ENCODE results near the gene UCHL5. TPM values are rescaled to one million over a fixed set of nuclear protein-coding genes. Genes with fewer than 3 reads are reported as not detected.

UCHL5 gene
- total and polyA plus RNA-seq, 2 of the 13 experiments (the other 11 are each of a cell fraction or from before 2014, with no cell fraction given) = 18.2 to 44.1 TPM

GRCh38 chr1:193060406-193060805 is 1.2 kb upstream of the UCHL5 start:
- Histone ChIP-seq H3K9ac (ENCODE audit: insufficient read depth, low read depth, low read length) (peak overlapping the region; percentile 97), H3K36me3 (replicated peaks in 1 of 2; ENCODE audit: control insufficient read depth in 1 of 2, insufficient read depth in 2 of 2, low read length in 2 of 2) (peaks cover 1 to 5% of the 10 kb centered on the region in 2 experiments; a peak in 1 of 5 replicates), H2AFZ (ENCODE audit: low read length) (no peak overlapping the region), H3K27ac (ENCODE audit: extremely low read length, insufficient read depth, low read length) (peak overlapping the region; percentile 94), H3K9me3 (ENCODE audit: low read length) (no peaks in the 10 kb centered on the region), H3K27me3 (ENCODE audit: control insufficient read depth in 1 of 2, insufficient read depth in 2 of 2, low read length in 2 of 2) (peaks cover 0 to 2% of the 10 kb centered on the region in 2 experiments; a peak in 1 of 5 replicates), H3K79me2 (ENCODE audit: insufficient read depth, low read length) (peaks cover 90% of the 10 kb centered on the region), H3K4me1 (ENCODE audit: insufficient read depth, low read length) (peaks cover 44% of the 10 kb centered on the region), H3K4me2 (ENCODE audit: low read depth, low read length) (peak overlapping the region; percentile 82), H4K20me1 (ENCODE audit: insufficient read depth, low read length) (peaks cover 9% of the 10 kb centered on the region; the same call in 1 of the 2 replicates), H3K4me3 (replicated peaks in 1 of 3; ENCODE audit: insufficient read depth in 1 of 3, low read depth in 2 of 3, low read length in 3 of 3) (peak overlapping the region; percentile 92 to 99 (median 94); a peak in 5 of 6 replicates)
- POLR2A ChIA-PET = no interaction called here
- no peak for ATAC-seq
- in situ Hi-C loops (cut with HindIII; ENCODE audit: extremely low pct_ligation_motif_present, low pct_unique_long_range_greater_than_20kb) = no loop called here
- no TSS peak for BruUV-seq (replicated peaks)
- CTCF ChIA-PET (ENCODE audit: low intra/inter-chr PET ratio, low total read pairs) = no interaction called here
- no peak for FAIRE-seq
- no peak for DNase-seq (ENCODE audit: low spot score)
- intact Hi-C loops (cut with micrococcal nuclease; ENCODE audit: unreplicated experiment) = loop anchor here (1.0 kb wide), 1 partner anchor 44 kb away; no protein-coding TSS in a partner anchor
- WGBS (ENCODE audit: low lambda C conversion rate) = 3% methylated on average over 4 of the region's 4 CpGs
- TF ChIP-seq ZBTB38 (CRISPR knock-in tag; IDR thresholded peaks at IDR 0.05) (no peak), ZNF550 (CRISPR knock-in tag; IDR thresholded peaks at IDR 0.05; ENCODE audit: borderline replicate concordance) (no peak), KIAA2018 (CRISPR knock-in tag; IDR thresholded peaks at IDR 0.05; ENCODE audit: borderline replicate concordance) (no peak), RARG (CRISPR knock-in tag; IDR thresholded peaks at IDR 0.05; ENCODE audit: low read depth) (no peak), KMT2A (CRISPR knock-in tag; IDR thresholded peaks at IDR 0.05) (no peak), ZNF710 (CRISPR knock-in tag; IDR thresholded peaks at IDR 0.05; ENCODE audit: borderline replicate concordance) (no peak), TMF1 (CRISPR knock-in tag; IDR thresholded peaks at IDR 0.05; ENCODE audit: low read depth) (no peak), ZNF460 (CRISPR knock-in tag; IDR thresholded peaks at IDR 0.05; ENCODE audit: borderline replicate concordance) (no peak), ZNF609 (CRISPR knock-in tag; IDR thresholded peaks at IDR 0.05; ENCODE audit: borderline replicate concordance) (no peak)

All from HepG2 (cell line).